GM19193 (cell line): ENCODE measurements around the gene PTEN.

ENCODE experiments used
- POLR2A ChIP-seq: IDR thresholded peaks from 4 replicates; pipeline ENCODE4 v1.6.1; 2011; ENCODE audit not compliant: insufficient read depth, insufficient read length; ENCODE audit errors: extremely low read depth

The PTEN gene

DNA sequence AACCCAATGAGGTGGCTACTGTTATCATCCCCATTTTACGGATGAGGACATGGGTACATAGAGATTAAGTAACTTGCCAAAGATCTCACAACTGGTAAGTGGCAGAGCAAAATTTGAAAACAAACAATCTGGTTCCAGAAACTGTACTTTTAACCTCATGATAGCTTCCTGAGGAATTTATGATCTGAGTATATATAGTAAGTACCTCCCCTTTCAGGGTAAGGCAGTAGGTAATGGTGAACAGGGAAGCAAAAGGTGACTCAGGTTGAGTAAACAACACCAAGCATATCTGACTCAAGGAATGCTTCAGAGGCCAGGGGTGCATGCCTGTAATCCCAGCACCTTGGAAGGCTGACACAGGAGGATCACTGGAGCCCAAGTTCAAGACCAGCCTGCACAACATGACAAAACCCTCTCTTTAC is 21.2 kb upstream of the PTEN start:
- no peak for TF ChIP-seq POLR2A

- no peak for TF ChIP-seq POLR2A
Observed at GRCh38 chr10:87842776-87843497, 20.5 kb upstream of the PTEN start.

DNA sequence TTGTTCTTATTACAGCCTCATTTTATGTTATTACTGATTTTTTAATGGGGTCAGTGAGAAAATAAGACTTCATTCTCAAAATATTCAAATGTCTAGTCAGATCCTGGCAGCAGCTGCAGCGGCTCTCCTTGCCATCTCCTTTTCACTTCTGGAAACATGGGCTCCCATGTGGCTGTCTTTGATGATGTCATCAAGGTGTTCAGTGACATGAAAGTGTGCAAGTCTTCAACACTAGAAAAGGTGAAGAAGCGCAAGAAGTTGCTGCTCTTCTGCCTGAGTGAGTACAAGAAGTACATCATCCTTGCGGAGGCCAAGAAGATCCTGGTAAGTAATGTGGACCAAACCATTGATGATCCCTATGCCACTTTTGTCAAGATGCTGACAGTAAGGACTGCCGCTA is 19.7 kb upstream of the PTEN start:
- no peak for TF ChIP-seq POLR2A

- no peak for TF ChIP-seq POLR2A
Observed at GRCh38 chr10:87844837-87845623, 18.4 kb upstream of the PTEN start.

DNA sequence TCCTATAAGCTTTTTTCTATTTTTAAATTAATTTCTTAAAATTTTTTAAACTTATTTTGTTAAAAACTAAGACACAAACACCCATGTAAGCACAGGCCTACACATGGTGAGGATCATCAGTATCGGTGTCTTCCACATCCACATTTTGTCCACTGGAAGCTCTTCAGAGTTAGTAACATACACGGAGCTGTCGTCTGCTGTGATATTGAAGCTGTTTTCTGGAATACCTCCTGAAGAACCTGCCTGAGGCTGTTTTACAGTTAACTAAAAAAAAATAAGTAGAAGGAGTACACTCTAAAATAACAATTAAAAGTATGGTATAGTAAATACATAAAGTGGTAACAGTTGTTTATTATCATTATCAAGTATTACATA is 17.8 kb upstream of the PTEN start:
- no peak for TF ChIP-seq POLR2A

GRCh38 chr10:87846023-87846422 is 17.4 kb upstream of the PTEN start:
- TF ChIP-seq POLR2A, result no peak

DNA sequence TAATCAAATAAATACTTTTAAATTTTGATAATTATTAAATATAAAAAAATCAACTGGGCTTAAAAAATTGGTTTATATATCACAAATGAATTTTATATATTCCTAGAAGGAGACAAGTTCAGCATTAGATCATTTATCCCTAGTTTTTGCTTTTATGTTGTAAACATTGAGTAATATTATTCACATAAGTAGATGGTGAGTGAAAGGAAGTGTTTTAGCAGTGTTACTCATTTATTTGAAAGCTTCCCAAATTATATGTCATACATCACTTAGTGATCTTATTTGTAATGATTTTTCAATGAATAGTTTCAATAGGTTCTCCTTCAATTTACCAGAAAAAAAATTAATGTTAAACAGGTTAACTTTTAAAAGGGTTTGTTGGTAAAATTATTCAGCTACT is 15.9 kb upstream of the PTEN start:
- TF ChIP-seq POLR2A, result no peak

DNA sequence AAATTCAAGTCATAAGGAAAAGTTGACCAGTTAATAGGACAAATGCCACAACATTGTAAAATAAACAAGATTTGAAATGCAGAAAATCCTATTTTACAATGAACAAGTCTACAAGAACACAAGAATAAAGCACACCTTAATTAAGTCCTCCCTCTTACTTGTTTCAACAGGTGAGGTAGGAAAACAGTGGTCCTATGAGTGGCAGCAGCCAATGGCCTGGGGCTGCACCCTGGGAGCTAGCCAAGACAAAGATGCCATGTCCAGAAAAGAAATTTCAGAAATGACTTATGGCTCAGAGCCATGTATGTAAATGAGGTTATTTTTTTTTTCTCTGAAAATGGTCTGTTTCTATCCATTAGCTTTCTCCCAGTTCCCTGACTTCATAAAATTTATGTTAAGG is 14.4 kb upstream of the PTEN start:
- no peak for TF ChIP-seq POLR2A

DNA sequence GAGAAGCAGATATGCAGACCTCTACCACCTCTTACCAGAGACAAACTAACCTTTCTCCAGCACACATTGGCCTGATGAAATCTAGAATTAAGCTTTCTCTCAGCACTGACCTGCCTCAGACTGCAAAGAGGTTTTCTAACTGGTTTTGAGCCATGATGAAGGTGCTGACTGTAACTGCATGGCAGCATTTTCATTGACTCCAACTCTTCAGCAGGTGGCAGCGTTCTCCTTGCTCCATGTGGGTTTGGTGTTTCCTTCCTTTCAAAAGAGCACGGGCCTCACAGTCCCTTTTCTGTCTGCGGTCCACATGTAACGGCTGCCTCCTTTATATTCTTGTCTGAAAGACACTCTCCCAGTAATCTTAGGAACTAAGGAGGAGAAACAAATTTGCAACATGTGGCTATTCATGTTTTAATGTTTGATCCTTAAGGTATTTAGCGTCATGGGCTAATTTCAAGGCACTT is 12.7 kb upstream of the PTEN start:
- no peak for TF ChIP-seq POLR2A

DNA sequence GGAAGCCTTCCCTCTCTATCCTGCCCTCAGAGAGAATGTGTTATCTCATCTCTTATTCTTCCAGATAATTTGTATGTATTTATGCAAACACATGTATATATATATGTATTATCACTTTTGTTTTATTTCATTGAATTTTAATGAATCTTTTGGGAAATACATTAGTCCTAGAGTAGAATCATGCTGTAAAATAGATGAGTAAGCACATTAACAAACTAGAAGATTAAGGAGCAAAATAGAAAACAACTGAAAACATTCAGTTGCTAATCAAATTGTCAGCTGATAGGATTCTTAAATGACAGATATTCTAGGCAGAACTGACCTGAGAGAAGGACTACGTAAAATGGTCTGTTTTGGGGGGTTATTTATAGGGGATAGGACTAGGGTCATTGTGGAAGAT is 11.3 kb upstream of the PTEN start:
- no peak for TF ChIP-seq POLR2A

- TF ChIP-seq POLR2A, result no peak
Observed at GRCh38 chr10:87860156-87860795, 3.1 kb upstream of the PTEN start.

DNA sequence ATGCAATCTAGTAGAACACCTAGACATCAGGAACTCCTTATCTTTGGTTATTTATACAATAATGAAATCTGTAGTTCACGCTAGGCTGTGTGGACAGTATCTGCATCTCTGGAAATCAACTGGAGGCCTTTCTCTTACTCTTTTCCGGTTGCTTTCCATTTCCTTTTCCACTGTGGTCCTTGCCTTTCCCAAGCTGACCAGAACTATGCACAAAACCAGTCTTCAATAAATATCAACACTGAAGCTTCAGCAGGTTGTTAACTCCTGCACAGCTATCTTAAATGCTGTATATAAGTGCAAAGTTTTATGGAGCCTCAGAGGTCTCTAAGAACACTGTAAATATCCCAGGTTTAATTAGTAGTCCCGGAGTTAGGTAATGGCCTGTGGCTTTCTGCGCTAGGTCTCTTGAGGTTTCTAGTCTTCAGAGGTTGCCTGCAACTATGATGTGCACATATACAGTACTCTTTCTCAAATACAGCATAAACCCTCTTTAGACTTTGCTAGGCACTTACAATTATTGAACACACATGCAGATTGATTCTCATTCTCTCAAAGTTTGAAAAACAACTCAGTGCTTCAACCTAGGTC is 2.5 kb upstream of the PTEN start:
- no peak for TF ChIP-seq POLR2A

- TF ChIP-seq POLR2A, result no peak
Observed at GRCh38 chr10:87861566-87861952, 1.9 kb upstream of the PTEN start.

GRCh38 chr10:87861953-87862678 is 1.3 kb upstream of the PTEN start:
- TF ChIP-seq POLR2A, result peak; percentile 85

DNA sequence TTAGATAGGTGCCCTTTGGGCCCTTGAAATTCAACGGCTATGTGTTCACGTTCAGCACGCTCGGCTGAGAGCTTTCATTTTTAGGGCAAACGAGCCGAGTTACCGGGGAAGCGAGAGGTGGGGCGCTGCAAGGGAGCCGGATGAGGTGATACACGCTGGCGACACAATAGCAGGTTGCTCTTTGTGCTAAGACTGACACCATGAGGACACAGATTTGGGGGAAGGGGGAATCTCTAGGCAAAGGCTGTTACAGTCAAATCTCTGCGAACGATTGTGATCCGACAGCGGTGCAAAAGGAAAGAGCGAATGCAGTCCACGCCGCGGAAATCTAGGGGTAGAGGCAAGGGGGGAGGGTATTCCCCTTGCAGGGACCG is 759 bp upstream of the PTEN start:
- TF ChIP-seq POLR2A, result no peak
